Measurements from ENCODE around the gene NPY. TPM values are rescaled to one million over a fixed set of nuclear protein-coding genes. Genes with fewer than 3 reads are reported as not detected.

Gene NPY
- total and polyA plus RNA-seq, 9 of the 15 experiments (the other 6 are each of a cell fraction or from before 2014, with no cell fraction given), result not detected

DNA sequence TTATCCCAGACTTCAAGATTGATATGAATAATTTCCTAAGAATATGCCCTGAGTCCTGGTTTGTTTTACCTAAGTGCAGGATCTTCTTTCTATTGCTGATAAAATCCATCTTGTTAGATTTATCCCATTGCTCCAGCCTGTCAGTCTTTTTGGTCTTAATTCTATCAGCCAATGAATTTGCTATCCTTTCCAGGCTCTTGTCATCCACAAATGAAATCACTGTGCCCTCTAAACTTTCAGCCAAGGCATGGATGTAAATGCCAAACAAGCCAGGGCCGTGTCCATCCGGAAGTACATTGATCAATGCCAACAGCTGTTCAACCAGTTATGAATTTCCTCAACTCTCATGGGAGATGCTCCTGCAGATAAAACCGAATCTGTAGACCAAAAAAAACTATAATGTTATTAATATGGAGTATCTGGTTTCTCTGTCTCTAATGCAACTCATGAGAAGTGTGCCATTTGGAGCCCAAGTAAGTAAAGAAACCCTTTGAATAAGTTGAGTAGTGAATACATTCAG is 40.0 kb downstream of the NPY start (continued):
- TF ChIP-seq, protein P1, sequence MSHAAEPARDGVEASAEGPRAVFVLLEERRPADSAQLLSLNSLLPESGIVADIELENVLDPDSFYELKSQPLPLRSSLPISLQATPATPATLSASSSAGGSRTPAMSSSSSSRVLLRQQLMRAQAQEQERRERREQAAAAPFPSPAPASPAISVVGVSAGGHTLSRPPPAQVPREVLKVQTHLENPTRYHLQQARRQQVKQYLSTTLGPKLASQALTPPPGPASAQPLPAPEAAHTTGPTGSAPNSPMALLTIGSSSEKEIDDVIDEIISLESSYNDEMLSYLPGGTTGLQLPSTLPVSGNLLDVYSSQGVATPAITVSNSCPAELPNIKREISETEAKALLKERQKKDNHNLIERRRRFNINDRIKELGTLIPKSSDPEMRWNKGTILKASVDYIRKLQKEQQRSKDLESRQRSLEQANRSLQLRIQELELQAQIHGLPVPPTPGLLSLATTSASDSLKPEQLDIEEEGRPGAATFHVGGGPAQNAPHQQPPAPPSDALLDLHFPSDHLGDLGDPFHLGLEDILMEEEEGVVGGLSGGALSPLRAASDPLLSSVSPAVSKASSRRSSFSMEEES (CRISPR knock-in tag; IDR thresholded peaks at IDR 0.05), result no peak
- TF ChIP-seq, protein P2, sequence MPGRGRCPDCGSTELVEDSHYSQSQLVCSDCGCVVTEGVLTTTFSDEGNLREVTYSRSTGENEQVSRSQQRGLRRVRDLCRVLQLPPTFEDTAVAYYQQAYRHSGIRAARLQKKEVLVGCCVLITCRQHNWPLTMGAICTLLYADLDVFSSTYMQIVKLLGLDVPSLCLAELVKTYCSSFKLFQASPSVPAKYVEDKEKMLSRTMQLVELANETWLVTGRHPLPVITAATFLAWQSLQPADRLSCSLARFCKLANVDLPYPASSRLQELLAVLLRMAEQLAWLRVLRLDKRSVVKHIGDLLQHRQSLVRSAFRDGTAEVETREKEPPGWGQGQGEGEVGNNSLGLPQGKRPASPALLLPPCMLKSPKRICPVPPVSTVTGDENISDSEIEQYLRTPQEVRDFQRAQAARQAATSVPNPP (IDR thresholded peaks at IDR 0.05; ENCODE audit: borderline replicate concordance, insufficient read depth, insufficient read length), result no peak
- no peak for TF ChIP-seq NR4A1 (CRISPR knock-in tag; IDR thresholded peaks at IDR 0.05)
- TF ChIP-seq NR4A1 (tag; IDR thresholded peaks at IDR 0.05), result no peak
- TF ChIP-seq CBFA2T2 (conservative IDR thresholded peaks at IDR 0.05), result no peak
- no peak for TF ChIP-seq HDGF (IDR thresholded peaks at IDR 0.05)
- TF ChIP-seq CHCHD3 (CRISPR knock-in tag; IDR thresholded peaks at IDR 0.05), result no peak

GRCh38 chr7:24325708-24326107 is 41.7 kb downstream of the NPY start:
- intact Hi-C loops (cut with micrococcal nuclease), result no loop called here
- Histone ChIP-seq H3K9me3 (replicated peaks; ENCODE audit: control insufficient read depth, insufficient read depth, low read depth, low read length) (no peaks in the 10 kb centered on the region), H3K36me3 (ENCODE audit: control insufficient read depth, insufficient read depth, low read length) (no peaks in the 10 kb centered on the region), H4K20me1 (replicated peaks; ENCODE audit: control insufficient read depth, insufficient read depth, low read length) (no peaks in the 10 kb centered on the region), H3K9me1 (ENCODE audit: control insufficient read depth, insufficient read depth, low read length) (no peaks in the 10 kb centered on the region), H3K27me3 (ENCODE audit: control insufficient read depth in 2 of 2, insufficient read depth in 2 of 2, low read length in 2 of 2) (no peaks in the 10 kb centered on the region; a peak in 2 of 5 replicates), H3K4me2 (ENCODE audit: insufficient read depth, low read length) (no peak overlapping the region), H3K27ac (ENCODE audit: extremely low read depth, low read depth, low read length) (no peak overlapping the region), H3K9ac (ENCODE audit: insufficient read depth in 1 of 2, low read depth in 2 of 2, low read length in 2 of 2) (no peak overlapping the region), H3K4me1 (replicated peaks in 1 of 2; ENCODE audit: control insufficient read depth in 2 of 2, insufficient read depth in 2 of 2, low read length in 2 of 2) (no peaks in the 10 kb centered on the region), H2AFZ (ENCODE audit: low read depth, low read length) (no peak overlapping the region), H3K4me3 (no peak overlapping the region), H3K79me2 (ENCODE audit: control insufficient read depth, insufficient read depth, low read length) (no peaks in the 10 kb centered on the region)
- ATAC-seq, result no peak
- 2% methylated on average over 5 of the region's 5 CpGs for WGBS (ENCODE audit: insufficient coverage, low coverage, missing lambda C conversion rate)
- BruUV-seq (replicated peaks), result no TSS peak
- TF ChIP-seq DNMT1 (IDR thresholded peaks at IDR 0.05) (no peak), TRIM24 (IDR thresholded peaks at IDR 0.05) (no peak)
- in situ Hi-C loops (cut with MboI), result no loop called here
- ChIA-PET POLR2A (interaction anchor here (0.6 kb wide), 1 partner anchor 56 kb away, joined by 3 read pairs; no protein-coding TSS in a partner anchor), CTCF (ENCODE audit: low intra/inter-chr PET ratio) (no interaction called here)
- no peak for DNase-seq (ENCODE audit: extremely low read depth in 1 of 4, low spot score in 3 of 4)
- FAIRE-seq, result no peak

All from K562 (cell line).